GM21528 (cell line): ENCODE data around the gene TCF3.
"Not testable (repeated sequence)": the region's sequence is repeated elsewhere in the genome, so short reads cannot be mapped to it uniquely, and the experiment has no call there.

Experiments
- ATAC-seq: cut with Tn5 transposase; IDR thresholded peaks from one replicate; pipeline ENCODE4 v1.9.1; 2021; ENCODE audit warnings: mild to moderate bottlenecking, moderate library complexity; ENCODE audit not compliant: unreplicated experiment, low FRiP score

The TCF3 gene

DNA sequence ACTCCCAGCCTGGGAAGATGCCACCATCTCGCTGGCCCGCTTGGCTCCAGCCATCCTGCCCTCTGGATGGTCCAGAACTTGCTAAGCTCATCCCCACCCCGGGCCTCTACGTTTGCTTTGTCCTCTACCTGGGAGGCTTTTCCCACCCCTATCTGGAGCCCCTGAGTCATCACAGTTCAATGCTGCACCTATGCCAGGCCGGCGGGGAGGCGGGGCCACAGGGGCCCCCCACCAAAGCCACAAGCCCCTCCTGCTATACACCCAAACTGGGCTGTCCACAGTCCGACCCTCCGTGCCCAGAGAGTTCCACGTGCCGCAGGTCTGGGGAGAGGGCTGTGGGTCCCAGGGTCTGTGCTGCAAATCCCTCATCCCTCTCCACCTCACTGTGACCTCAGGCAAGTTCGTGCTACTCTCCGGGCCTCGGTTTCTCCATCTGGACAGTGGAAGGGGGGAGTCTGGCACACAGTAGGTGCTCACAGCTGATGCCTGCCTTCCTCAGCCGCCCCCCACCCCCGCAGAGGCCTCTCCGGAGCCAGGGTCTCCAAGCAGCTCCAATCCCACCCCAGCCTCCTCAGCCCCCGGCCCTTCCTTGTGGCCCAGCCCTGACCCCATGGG is 1.9 kb upstream of the TCF3 start:
- ATAC-seq = no peak

DNA sequence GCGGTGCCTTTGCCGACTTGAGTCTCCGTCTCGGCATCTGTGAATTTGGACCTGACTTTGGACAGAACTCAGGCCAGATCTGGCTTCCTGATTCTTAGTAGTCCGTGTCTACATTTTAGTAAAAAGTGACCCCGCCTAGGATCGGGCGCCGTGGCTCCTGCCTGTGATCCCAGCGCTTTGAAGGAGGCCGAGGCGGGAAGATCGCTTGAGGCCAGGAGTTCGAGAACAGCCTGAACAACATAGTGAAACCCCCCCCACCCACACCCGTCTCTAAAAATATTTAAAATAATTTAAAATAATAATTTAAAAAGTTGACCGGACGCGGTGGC is 849 bp upstream of the TCF3 start:
- no peak for ATAC-seq

DNA sequence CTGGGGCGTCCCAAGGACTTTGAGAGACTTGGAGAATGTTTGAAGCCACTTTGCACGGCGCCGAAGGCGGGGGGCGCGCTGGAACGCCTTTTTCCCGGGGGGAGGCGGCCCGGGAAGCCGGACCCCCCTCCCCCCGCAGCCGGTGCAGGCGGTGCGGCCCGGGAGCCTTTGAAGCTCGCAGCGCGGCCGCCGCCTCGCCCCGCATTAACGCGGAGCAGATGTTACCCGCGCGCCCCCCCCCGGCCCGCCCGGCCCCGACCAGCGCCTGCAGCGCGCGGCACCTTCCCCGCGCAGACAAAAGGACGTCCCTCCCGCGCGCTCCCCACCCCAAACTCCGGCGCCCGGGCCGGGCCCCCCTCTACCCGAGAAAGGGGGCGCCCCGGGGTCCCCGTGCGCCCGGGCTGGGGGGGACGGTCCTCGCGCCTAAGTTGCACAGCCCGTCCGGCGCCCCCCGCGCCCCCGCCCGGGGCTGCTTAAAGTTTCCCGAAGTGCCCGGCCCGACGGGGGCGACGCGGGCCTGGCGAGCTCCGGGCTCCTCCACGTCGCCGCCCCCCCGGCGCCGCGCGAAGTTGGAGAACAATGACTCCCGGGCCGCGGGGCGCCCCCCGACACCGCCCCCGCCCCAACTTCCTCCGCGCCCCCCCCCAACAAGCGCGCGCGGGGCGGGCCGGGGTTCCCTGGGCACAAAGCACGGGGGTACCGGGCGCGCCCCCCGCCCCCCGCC is 685 bp downstream of the TCF3 start:
- no peak for ATAC-seq

GRCh38 chr19:1650650-1651567 is 1.5 kb downstream of the TCF3 start:
- no peak for ATAC-seq

GRCh38 chr19:1649706-1650649 is 2.4 kb downstream of the TCF3 start:
- no peak for ATAC-seq

GRCh38 chr19:1648920-1649541 is 3.4 kb downstream of the TCF3 start:
- no peak for ATAC-seq

DNA sequence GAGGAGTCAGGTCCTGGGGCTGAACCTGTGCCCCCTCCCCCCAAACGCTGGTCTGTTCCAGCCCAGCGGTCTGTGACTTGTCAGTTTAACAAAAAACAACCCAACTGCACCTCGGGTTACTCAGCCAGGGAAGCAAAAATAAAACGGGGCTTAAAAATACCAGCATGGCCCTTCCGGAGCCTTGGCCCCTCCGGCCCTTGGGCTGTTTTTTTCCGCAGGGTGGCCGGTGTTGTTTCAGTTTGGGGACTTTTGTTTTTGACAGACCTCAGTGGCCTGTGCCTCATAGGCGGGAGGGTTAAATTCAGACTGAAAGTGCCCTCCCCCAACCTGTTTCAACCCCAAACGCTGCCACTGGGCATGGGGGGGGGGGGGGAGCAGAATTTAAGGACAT is 4.0 kb downstream of the TCF3 start:
- ATAC-seq = no peak

DNA sequence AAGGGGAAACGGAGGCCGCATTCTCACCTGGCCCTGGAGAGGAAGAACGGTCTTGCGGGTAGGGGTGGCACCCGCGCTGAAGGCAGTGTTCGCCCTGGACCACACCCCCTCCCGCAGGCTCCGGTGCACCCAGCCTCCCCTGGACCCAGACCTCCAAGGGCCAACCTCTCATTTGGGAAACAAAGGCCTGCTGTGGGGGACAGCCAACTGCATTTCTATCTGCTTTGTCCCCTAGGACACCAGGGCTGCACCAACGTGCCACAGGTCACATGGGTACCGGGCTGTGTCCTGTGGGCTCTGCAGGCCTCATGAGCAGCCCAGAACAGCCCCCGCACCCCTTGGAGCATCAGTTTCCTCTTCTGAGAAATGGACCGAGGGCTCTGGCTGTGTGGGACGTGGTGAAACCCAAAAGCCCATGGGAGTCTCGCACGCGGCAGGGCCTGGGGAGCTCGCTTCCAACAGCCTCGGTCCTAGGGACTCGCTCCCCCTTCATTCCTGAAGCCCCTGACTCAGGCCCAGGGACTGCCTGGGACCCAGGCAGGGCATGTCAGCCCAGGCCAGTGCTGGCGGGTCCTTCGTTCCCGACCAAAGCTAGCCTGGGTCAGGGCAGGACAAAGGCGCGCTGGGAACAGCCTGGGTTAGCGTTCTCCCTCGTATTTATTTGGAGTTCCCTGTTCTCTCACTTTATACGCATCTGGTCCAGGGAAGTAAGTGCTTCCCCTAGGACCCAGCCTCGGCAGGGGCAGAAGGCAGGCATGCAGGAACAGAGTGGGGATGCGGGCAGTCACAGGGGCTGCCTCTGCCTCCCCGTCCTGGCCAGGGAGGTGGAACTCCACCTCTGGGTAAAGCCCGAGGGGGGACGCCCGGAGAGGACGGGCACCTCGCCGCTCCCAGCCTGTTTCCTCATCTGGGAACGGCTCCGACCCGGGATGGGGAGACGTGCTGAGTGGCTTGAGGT is 4.6 kb downstream of the TCF3 start:
- ATAC-seq = no peak

DNA sequence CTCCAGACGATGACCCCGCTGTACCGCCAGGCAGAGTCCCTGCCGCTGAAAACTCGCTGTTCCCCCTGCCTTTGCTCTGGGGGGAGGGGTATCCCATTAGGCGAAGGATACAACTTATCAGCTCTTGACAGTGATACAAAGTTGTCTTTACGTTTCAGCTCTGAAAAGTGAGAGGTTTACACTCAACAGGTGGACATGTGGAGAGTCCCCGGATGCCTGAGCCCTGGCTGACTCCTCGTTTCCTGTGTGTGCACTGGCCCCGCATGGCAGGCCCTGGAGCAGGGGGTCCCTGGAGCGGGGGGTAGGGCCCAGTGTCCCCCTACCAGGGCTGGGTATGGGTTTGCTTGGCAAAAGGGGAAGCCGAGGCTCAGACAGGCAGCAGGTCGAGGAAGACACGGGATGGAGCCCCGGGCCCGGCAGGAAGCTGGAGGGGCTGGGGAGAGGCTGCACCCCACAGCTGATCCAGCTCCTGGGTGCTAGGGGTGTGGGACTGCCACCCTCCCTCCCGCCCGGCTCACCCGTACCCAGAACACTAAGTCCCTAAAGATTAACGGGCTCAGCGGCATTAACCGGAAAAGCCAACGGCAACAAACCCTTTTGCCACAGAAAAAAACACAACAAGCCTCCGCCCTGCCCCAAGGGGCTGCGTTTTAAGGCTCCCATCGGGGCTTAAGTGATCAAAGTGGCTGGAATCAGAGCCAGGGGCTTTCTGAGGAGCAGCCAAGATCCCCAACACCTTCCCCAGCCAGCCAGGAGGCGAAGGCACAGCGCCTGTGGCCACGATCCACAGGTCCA is 5.6 kb downstream of the TCF3 start:
- no peak for ATAC-seq

GRCh38 chr19:1646149-1646548 is 6.3 kb downstream of the TCF3 start:
- no peak for ATAC-seq

GRCh38 chr19:1645299-1645698 is 7.1 kb downstream of the TCF3 start:
- ATAC-seq = no peak

DNA sequence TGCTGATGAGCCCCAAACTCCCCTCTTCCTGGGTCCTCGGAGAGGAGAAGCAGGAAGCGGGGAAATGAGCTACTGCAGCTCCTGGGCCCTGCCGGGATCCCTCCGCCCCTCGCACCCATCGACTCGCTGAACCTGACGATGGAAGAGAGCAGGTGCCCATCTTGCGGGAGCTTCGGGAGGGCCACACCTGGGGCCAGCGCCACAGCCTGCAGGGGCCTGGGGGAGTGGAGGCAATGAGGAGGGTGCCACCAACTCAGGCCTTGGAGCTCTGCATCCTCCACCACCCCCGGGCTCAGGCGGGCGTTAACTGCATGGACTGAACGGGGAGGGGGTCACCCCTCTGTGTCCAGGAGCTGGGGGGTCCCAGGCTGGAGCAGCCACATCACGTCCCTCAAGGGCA is 8.3 kb downstream of the TCF3 start:
- ATAC-seq = no peak

DNA sequence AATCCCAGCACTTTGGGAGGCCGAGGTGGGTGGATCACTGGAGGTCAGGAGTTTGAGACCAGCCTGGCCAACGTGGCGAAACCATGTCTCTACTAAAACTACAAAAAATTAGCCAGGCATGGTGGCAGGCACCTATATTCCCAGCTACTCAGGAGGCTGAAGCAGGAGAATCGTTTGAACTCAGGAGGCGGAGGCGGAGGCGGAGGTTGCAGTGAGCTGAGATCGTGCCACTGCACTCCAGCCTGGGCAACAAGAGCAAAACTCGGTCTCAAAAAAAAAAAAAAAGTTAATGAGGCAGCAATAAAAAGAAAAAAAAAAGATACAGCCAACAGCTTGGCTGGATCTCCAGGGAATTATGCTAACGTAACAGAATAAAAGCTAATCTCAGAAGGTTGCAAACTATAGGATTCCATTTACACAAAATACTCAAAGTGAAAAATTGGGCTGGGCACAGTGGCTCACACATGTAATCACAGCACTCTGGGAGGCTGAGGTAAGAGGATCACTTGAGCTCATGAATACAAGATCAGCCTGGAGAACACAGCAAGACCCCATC is 11.4 kb downstream of the TCF3 start:
- ATAC-seq = not testable (repeated sequence)

DNA sequence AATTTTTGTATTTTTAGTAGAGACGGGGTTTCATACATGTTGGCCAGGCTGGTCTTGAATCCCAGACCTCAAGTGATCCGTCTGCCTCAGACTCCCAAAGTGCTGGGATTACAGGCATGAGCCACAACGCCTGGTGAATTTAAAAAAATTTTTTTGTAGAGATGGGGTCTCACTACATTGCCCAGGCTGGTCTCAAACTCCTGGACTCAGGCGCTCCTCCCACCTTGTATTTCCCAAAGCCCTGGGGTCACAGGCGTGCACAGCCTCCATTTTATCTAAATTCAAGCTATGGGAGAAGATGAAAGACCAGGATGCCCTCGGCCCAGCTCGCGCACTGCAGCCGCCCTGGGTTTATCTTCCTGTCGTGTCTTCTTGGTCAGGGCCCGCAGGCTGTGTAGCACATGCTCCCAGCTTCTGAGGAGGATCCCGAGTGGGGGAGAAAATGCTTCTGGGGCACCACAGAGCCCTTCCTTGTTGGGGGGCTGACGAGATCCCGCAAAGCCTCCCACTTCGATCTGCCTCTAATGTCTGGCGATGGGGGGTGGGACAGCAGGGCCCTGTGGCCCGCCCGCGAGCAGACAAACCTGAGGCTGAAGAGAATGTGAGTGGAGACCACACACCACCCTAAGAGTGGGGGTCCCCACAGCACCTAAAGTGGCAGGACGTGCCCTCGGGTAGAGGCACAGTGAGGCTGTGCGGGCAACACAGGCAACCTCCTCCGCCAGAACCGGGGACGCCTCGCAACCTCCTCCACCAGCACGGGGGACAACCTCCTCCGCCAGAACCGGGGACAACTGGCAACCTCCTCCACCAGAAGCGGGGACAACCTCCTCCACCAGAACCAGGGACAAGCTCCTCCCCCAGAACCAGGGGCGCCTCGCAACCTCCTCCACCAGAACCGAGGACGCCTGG is 15.8 kb downstream of the TCF3 start:
- ATAC-seq = no peak

GRCh38 chr19:1634938-1635243 is 17.5 kb downstream of the TCF3 start:
- no peak for ATAC-seq

DNA sequence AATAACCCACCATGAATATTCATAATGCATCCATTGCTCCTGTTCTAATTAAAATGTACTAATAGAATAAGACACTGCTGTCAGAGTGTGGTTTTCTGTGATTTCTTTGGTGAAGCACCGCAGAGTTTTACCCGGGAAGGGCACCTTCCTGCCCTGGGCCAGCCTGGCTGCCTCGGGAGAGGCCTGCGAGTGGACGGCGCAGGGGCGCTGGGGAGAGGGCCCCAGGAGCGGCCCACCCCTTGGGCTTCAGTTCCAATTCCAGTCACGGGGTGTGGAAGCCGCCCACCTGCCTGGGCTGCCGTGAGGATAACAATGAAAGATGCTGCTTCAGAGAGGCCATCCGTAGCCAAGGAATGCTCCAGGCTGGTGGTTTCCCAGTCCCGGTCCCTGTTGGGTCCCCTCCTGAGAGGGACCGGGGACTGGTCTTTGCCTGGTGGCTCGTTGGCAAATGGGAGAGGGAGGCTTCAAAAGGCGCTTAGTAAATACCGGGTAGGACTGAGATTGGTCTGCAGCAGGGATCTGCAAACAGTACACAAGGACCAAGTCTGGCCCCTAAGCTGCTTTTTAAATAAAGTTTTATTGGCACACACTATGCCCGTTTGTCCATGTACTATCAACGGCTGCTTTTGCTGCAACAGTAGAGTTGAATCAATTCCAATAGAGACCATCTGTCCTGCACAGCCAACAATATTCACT is 18.0 kb downstream of the TCF3 start:
- no peak for ATAC-seq
